ENCODE measurements around the gene CANT1. TPM values are rescaled to one million over a fixed set of nuclear protein-coding genes. Genes with fewer than 3 reads are reported as not detected.

Gene CANT1
- total RNA-seq, 1 donor from 2014 or later: 33.3 TPM

DNA sequence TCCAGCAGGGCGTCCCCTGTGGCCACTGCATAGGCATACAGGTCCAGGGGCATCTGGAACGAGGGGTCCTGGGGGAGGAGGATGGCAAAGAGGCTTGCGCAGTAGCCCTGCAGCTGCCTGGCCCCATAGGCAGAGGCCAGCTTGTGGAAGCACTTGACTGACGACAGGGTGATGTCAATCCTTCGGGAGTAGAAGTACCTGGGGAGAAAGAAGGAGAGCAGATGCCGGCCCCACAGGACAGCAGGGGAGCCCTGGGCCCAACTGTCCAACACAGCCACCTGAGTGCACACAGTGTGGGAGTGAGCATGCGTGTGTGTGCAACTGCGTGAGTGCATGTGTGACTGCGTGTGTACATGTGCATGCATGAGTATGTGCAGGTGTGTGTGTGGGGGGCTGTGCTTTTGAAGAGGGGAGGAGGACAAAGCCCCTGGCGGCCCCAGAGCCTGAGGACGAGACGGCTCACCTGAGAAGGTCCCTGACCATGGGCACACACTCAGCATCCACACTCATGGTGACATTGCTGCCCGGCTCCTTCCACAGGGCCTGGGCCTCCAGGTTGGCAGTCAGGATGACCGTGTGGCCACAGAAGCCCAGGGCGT, 37.0 kb downstream of the CANT1 start:
- no peaks in the 10 kb centered on the region for H3K36me3 Mint-ChIP-seq (ENCODE audit: unreplicated experiment)
- peak overlapping the region; percentile 43 for H3K27ac Mint-ChIP-seq (ENCODE audit: unreplicated experiment)
- H3K27me3 Mint-ChIP-seq (ENCODE audit: unreplicated experiment): peaks cover 18% of the 10 kb centered on the region
- no peak for DNase-seq
- no peak for TF ChIP-seq CTCF (IDR thresholded peaks at IDR 0.05; ENCODE audit: partially characterized antibody, unreplicated experiment)
- peaks cover 27% of the 10 kb centered on the region for H3K4me1 Mint-ChIP-seq (ENCODE audit: low read depth, unreplicated experiment)
- H3K9me3 Mint-ChIP-seq (ENCODE audit: unreplicated experiment): peaks cover 8% of the 10 kb centered on the region
- H3K4me3 Mint-ChIP-seq (ENCODE audit: unreplicated experiment): no peak overlapping the region

DNA sequence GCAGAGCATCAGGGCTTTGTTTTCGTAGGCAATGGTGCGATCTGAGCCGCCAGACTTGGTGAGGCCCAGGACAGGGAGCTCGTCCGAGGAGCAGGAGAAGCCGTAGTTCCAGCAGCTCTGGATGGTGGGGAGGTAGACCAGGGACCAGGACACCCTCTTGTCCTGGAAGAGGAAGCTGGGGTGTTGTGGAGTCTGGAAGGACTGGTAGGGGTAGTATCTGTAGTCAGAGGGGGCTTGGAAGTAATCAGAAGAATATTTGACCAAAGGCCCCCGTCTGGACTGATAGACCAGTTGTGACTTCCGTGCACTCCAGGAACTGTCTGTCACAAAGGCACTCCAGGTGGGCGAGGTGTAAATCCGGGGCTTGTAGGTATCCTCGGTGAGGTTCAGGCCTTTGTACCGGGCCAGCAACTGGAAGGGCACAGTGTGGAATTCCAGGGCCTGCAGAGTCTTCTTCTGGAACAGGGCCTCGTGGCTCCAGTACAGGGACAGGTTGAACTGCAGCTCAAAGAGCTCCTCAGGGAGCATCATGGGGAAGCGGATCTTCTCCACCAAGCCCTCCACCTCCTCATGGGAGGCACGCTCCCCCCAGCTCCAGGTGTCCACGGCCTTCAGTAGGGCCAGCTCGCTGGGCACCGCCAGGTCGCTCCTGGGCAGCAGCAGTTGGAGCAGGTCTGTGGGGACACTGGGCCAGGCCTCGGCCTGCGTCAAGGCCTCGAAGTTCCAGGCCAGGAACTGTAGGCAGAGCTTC, 37.6 kb downstream of the CANT1 start:
- Mint-ChIP-seq H3K4me1 (ENCODE audit: low read depth, unreplicated experiment) (peaks cover 27% of the 10 kb centered on the region), H3K9me3 (ENCODE audit: unreplicated experiment) (peaks cover 8% of the 10 kb centered on the region), H3K27me3 (ENCODE audit: unreplicated experiment) (peaks cover 17% of the 10 kb centered on the region), H3K4me3 (ENCODE audit: unreplicated experiment) (no peak overlapping the region), H3K27ac (ENCODE audit: unreplicated experiment) (no peak overlapping the region), H3K36me3 (ENCODE audit: unreplicated experiment) (no peaks in the 10 kb centered on the region)
- no peak for TF ChIP-seq CTCF (IDR thresholded peaks at IDR 0.05; ENCODE audit: partially characterized antibody, unreplicated experiment)
- no peak for DNase-seq

GRCh38 chr17:78970834-78971755, 38.5 kb downstream of the CANT1 start:
- no peaks in the 10 kb centered on the region for H3K36me3 Mint-ChIP-seq (ENCODE audit: unreplicated experiment)
- peaks cover 27% of the 10 kb centered on the region for H3K4me1 Mint-ChIP-seq (ENCODE audit: low read depth, unreplicated experiment)
- H3K27me3 Mint-ChIP-seq (ENCODE audit: unreplicated experiment): peaks cover 17% of the 10 kb centered on the region
- H3K27ac Mint-ChIP-seq (ENCODE audit: unreplicated experiment): peak overlapping the region; percentile 82
- peak overlapping the region; percentile 52 for H3K4me3 Mint-ChIP-seq (ENCODE audit: unreplicated experiment)
- peaks cover 8% of the 10 kb centered on the region for H3K9me3 Mint-ChIP-seq (ENCODE audit: unreplicated experiment)
- TF ChIP-seq CTCF (IDR thresholded peaks at IDR 0.05; ENCODE audit: partially characterized antibody, unreplicated experiment): peak; percentile 86
- peak; percentile 88 for DNase-seq

- no peak for TF ChIP-seq CTCF (IDR thresholded peaks at IDR 0.05; ENCODE audit: partially characterized antibody, unreplicated experiment)
- no peak for DNase-seq
- Mint-ChIP-seq H3K4me1 (ENCODE audit: low read depth, unreplicated experiment) (peaks cover 22% of the 10 kb centered on the region), H3K9me3 (ENCODE audit: unreplicated experiment) (peaks cover 7% of the 10 kb centered on the region), H3K27ac (ENCODE audit: unreplicated experiment) (no peak overlapping the region), H3K36me3 (ENCODE audit: unreplicated experiment) (no peaks in the 10 kb centered on the region), H3K27me3 (ENCODE audit: unreplicated experiment) (peaks cover 12% of the 10 kb centered on the region), H3K4me3 (ENCODE audit: unreplicated experiment) (no peak overlapping the region)
Observed at GRCh38 chr17:78969865-78970264, 39.7 kb downstream of the CANT1 start.

Data from glutamatergic neuron (in vitro differentiated cells).